Measurements from ENCODE around the gene KISS1. TPM values are rescaled to one million over a fixed set of nuclear protein-coding genes. Genes with fewer than 3 reads are reported as not detected.

The KISS1 gene
- polyA plus RNA-seq, 1 donor = 2.8 TPM

- DNase-seq = no peak
- Histone ChIP-seq H3K27ac (ENCODE audit: low read length) (no peak overlapping the region), H3K9me3 (ENCODE audit: control insufficient read depth, low read depth, low read length) (no peaks in the 10 kb centered on the region), H3K4me3 (ENCODE audit: low read length) (no peak overlapping the region), H3K27me3 (ENCODE audit: control insufficient read depth, insufficient read depth, low read length) (no peaks in the 10 kb centered on the region), H3K4me1 (ENCODE audit: control insufficient read depth, insufficient read depth, low read length) (peaks cover 54% of the 10 kb centered on the region), H3K36me3 (ENCODE audit: control insufficient read depth, insufficient read depth, low read length) (peaks cover 8% of the 10 kb centered on the region)
- 100% methylated on average over 1 of the region's 16 CpGs for WGBS (ENCODE audit: insufficient coverage, low lambda C conversion rate)
Observed at GRCh38 chr1:204149635-204150565, 46.4 kb downstream of the KISS1 start.

DNA sequence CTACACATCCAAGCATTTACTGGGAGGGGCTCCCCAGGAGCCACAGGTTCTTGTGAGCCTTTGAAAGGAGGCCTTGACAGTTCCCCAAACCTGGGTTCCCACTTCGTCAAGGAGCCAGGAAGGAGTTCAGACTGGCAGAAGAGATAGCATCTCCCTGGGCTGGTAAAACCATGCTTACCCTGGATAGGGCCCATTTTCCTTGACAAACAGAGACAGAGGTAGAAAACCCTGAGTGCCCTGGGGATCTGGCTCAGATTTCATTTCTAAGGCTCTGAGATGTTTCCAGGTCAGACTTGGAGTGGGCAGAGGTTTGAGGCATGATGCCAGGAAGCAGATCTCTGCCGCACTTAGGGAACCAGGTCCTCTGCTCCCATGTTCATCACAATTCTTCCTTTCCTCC lies 47.2 kb downstream of the KISS1 start:
- no peak for DNase-seq
- H3K27me3 ChIP-seq (ENCODE audit: control insufficient read depth, insufficient read depth, low read length) = no peaks in the 10 kb centered on the region
- H3K27ac ChIP-seq (ENCODE audit: low read length) = no peak overlapping the region
- no CpG with 5 or more reads among the region's 2 CpGs for WGBS (ENCODE audit: insufficient coverage, low lambda C conversion rate)
- no peak overlapping the region for H3K4me3 ChIP-seq (ENCODE audit: low read length)
- H3K4me1 ChIP-seq (ENCODE audit: control insufficient read depth, insufficient read depth, low read length) = peaks cover 61% of the 10 kb centered on the region
- H3K36me3 ChIP-seq (ENCODE audit: control insufficient read depth, insufficient read depth, low read length) = peaks cover 8% of the 10 kb centered on the region
- H3K9me3 ChIP-seq (ENCODE audit: control insufficient read depth, low read depth, low read length) = no peaks in the 10 kb centered on the region

DNA sequence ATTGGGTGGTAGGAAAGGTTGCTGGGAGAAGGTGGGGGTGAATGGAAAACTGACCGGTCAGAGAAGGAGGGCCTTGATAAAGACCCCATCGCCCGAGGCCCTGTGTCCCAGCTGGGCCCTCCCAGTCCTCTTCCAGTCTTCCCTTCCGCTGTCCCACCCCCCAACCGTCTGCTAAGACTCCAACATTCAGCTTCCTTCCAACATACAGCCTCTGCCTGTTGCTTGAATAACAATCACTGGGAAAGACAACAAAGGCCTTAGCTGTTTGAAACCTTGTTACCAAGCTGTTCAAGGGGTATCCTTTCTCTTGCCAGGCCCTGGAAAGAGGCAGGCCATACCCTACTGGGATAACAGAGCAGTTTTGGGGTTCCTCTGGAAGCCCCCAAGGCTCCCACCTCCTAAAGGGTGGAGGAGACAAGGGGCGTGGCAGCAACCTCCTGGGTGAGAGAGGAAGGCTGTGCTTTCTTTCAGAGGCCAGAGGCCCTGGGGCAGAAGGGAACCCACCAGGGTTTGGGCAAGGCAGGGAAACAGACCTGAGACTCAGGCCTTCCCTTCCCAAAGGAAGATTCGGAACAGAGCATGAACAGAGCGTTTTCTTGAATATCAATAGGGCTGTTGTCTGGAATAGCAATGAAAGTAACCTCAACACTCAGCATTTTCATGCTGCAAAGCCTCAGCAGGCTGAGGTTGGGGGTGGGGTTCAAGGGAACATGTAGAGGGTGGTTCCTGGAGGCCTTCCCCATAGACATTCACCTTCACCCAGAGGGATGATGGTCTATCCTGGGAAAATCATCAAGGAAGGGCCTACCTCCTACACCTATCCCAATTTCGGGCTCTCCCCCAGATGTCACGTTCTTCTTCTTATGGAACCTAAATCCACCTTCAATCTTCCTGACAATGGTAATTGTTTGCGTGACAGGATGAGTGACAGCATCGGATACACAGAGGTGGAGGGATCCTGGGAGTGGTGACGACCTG lies 48.6 kb downstream of the KISS1 start:
- peaks cover 69% of the 10 kb centered on the region for H3K4me1 ChIP-seq (ENCODE audit: control insufficient read depth, insufficient read depth, low read length)
- peaks cover 8% of the 10 kb centered on the region for H3K36me3 ChIP-seq (ENCODE audit: control insufficient read depth, insufficient read depth, low read length)
- no peaks in the 10 kb centered on the region for H3K9me3 ChIP-seq (ENCODE audit: control insufficient read depth, low read depth, low read length)
- peak overlapping the region; percentile 58 for H3K27ac ChIP-seq (ENCODE audit: low read length)
- WGBS (ENCODE audit: insufficient coverage, low lambda C conversion rate) = no CpG with 5 or more reads among the region's 13 CpGs
- peak in 1 of 2 donors; percentile 15 for DNase-seq
- no peak overlapping the region for H3K4me3 ChIP-seq (ENCODE audit: low read length)
- H3K27me3 ChIP-seq (ENCODE audit: control insufficient read depth, insufficient read depth, low read length) = no peaks in the 10 kb centered on the region

- peak; percentile 64 to 82 for DNase-seq
- no peaks in the 10 kb centered on the region for H3K27me3 ChIP-seq (ENCODE audit: control insufficient read depth, insufficient read depth, low read length)
- WGBS (ENCODE audit: insufficient coverage, low lambda C conversion rate) = no CpG with 5 or more reads among the region's 7 CpGs
Observed at GRCh38 chr1:204146965-204147364, 49.3 kb downstream of the KISS1 start.

DNA sequence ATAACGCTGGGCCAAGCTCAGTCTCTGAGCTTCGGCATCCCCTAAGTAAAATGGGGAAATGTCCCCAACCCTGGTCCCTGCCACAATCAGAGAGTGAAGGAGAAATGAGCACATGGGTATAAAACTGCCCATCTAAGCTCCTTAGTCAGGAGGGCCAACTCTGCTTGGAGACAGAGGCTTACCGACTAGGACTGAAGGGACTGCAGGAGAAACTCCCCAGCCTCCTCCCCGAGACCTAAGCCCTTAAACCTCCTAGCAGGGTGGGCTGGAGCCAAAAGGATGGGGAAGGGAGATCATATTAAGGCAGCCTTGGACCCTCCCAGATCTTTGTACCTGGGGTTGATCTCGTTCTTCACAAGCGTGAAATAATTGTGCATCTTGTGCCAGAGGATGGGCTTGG lies 50.0 kb downstream of the KISS1 start:
- Histone ChIP-seq H3K4me1 (ENCODE audit: control insufficient read depth, insufficient read depth, low read length) (peaks cover 73% of the 10 kb centered on the region), H3K36me3 (ENCODE audit: control insufficient read depth, insufficient read depth, low read length) (peaks cover 10% of the 10 kb centered on the region), H3K4me3 (ENCODE audit: low read length) (no peak overlapping the region), H3K27ac (ENCODE audit: low read length) (peak overlapping the region; percentile 58), H3K27me3 (ENCODE audit: control insufficient read depth, insufficient read depth, low read length) (no peaks in the 10 kb centered on the region), H3K9me3 (ENCODE audit: control insufficient read depth, low read depth, low read length) (no peaks in the 10 kb centered on the region)
- no CpG with 5 or more reads among the region's 6 CpGs for WGBS (ENCODE audit: insufficient coverage, low lambda C conversion rate)
- DNase-seq = no peak

More at GRCh38 chr1:204146965-204147364, 49.3 kb downstream of the KISS1 start:
- no peak overlapping the region for H3K4me3 ChIP-seq (ENCODE audit: low read length)
- H3K9me3 ChIP-seq (ENCODE audit: control insufficient read depth, low read depth, low read length) = no peaks in the 10 kb centered on the region
- peaks cover 71% of the 10 kb centered on the region for H3K4me1 ChIP-seq (ENCODE audit: control insufficient read depth, insufficient read depth, low read length)
- peaks cover 8% of the 10 kb centered on the region for H3K36me3 ChIP-seq (ENCODE audit: control insufficient read depth, insufficient read depth, low read length)
- peak overlapping the region; percentile 58 for H3K27ac ChIP-seq (ENCODE audit: low read length)

GRCh38 chr1:204145033-204145504 lies 51.2 kb downstream of the KISS1 start:
- peak; percentile 61 to 69 for DNase-seq
- peaks cover 66% of the 10 kb centered on the region for H3K4me1 ChIP-seq (ENCODE audit: control insufficient read depth, insufficient read depth, low read length)
- H3K27ac ChIP-seq (ENCODE audit: low read length) = peak overlapping the region; percentile 17
- H3K36me3 ChIP-seq (ENCODE audit: control insufficient read depth, insufficient read depth, low read length) = peaks cover 16% of the 10 kb centered on the region
- H3K9me3 ChIP-seq (ENCODE audit: control insufficient read depth, low read depth, low read length) = no peaks in the 10 kb centered on the region
- WGBS (ENCODE audit: insufficient coverage, low lambda C conversion rate) = no CpG with 5 or more reads among the region's 4 CpGs
- H3K27me3 ChIP-seq (ENCODE audit: control insufficient read depth, insufficient read depth, low read length) = no peaks in the 10 kb centered on the region
- H3K4me3 ChIP-seq (ENCODE audit: low read length) = no peak overlapping the region

DNA sequence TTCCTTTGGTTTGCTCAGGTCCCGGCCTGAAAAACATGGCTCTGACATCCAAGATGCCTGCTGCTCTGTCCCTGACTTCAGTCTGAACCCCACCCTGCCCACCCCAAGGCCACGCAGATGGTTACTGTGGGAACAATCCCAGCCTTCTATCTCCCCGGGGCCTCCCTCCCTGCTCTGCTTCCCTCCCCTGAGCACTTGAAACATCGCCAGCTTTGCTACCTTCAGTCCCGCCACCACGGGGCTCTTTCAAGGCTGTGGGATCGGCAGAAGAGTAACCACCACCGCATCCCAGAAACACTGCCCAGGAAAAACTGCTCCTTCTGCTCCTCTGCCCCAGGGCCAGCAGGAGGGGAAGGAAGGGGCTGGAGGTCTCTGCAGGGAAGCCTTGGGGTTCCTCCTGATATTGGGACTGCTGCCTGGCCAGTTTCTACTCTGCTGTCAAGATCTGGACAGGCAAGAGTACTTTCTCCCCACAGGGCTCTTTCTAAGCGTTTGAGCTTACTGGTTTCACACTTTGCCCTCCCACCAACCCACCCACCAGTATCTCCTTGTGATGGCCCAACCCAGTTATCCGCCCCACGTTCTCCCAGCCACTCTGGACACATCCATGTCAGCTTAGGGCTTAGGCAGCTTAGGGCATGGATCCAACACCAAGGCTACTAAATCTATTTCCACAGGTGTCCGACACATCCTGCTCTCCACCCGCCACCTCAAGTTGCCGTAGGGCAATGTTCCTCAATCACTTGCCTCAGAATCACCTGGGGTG lies 52.8 kb downstream of the KISS1 start:
- Histone ChIP-seq H3K4me1 (ENCODE audit: control insufficient read depth, insufficient read depth, low read length) (peaks cover 64% of the 10 kb centered on the region), H3K9me3 (ENCODE audit: control insufficient read depth, low read depth, low read length) (no peaks in the 10 kb centered on the region), H3K36me3 (ENCODE audit: control insufficient read depth, insufficient read depth, low read length) (peaks cover 31% of the 10 kb centered on the region), H3K27ac (ENCODE audit: low read length) (no peak overlapping the region), H3K4me3 (ENCODE audit: low read length) (no peak overlapping the region), H3K27me3 (ENCODE audit: control insufficient read depth, insufficient read depth, low read length) (no peaks in the 10 kb centered on the region)
- no peak for DNase-seq
- WGBS (ENCODE audit: insufficient coverage, low lambda C conversion rate) = no CpG with 5 or more reads among the region's 14 CpGs

DNA sequence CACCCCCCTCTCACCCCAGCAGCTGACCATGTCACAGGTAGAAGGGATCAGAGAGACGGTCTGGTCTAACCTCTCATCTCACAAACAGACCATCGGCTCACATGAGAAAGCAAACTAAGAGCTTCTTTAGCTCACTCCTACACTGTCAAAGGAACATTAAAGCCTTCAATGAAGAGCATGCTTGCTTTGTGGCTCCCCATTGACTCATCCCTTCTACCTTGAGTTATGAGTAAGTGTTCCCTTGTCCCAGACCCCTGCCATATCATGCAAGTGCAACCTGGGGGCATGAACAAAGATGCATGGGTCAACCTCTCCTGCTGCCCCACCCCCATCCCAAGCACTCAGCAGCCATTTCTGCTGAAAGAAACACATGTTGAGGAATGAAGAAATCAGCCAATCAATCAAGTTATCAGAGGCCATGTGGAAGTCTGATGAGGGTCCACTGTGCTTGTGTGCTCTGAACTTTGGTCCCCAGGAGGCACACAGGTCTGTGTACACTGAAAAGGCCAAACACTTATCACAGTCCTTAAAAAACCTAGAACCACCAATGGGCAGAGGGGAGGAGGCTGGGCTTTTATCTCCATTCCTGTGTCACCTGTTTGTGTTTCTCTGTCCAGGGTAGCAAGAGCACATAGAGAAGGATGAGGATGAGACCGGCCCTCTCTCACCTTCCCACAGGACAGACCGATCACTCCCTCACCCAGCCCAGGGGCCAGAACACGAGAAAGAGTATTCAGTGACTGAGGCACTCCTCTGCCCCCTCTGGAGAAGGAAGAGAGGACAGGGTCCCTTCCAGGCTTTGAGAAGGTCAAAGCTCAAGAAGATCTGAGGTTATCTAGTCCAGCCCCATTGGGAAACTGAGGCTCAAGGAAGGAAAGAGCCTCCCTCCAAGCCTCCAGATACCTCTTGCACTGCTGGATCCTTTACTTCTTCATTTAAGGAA lies 54.0 kb downstream of the KISS1 start:
- peak; percentile 45 to 64 for DNase-seq

GRCh38 chr1:204141131-204141530 lies 55.2 kb downstream of the KISS1 start:
- Histone ChIP-seq H3K4me1 (ENCODE audit: control insufficient read depth, insufficient read depth, low read length) (peaks cover 42% of the 10 kb centered on the region), H3K9me3 (ENCODE audit: control insufficient read depth, low read depth, low read length) (no peaks in the 10 kb centered on the region), H3K27ac (ENCODE audit: low read length) (no peak overlapping the region), H3K27me3 (ENCODE audit: control insufficient read depth, insufficient read depth, low read length) (no peaks in the 10 kb centered on the region), H3K36me3 (ENCODE audit: control insufficient read depth, insufficient read depth, low read length) (peaks cover 41% of the 10 kb centered on the region), H3K4me3 (ENCODE audit: low read length) (no peak overlapping the region)
- no peak for DNase-seq
- WGBS (ENCODE audit: insufficient coverage, low lambda C conversion rate) = no CpG with 5 or more reads among the region's 3 CpGs

More for the DNA sequence above, 54.0 kb downstream of the KISS1 start:
- H3K9me3 ChIP-seq (ENCODE audit: control insufficient read depth, low read depth, low read length) = no peaks in the 10 kb centered on the region
- peaks cover 54% of the 10 kb centered on the region for H3K4me1 ChIP-seq (ENCODE audit: control insufficient read depth, insufficient read depth, low read length)
- H3K36me3 ChIP-seq (ENCODE audit: control insufficient read depth, insufficient read depth, low read length) = peaks cover 42% of the 10 kb centered on the region
- WGBS (ENCODE audit: insufficient coverage, low lambda C conversion rate) = no CpG with 5 or more reads among the region's 5 CpGs
- no peak overlapping the region for H3K27ac ChIP-seq (ENCODE audit: low read length)
- H3K4me3 ChIP-seq (ENCODE audit: low read length) = no peak overlapping the region
- no peaks in the 10 kb centered on the region for H3K27me3 ChIP-seq (ENCODE audit: control insufficient read depth, insufficient read depth, low read length)

Data from large intestine (tissue), 3 donors.